ENCODE results near the gene TMEM151B. TPM values are rescaled to one million over a fixed set of nuclear protein-coding genes. Genes with fewer than 3 reads are reported as not detected.

TMEM151B gene
- total RNA-seq, 1 donor from 2014 or later = not detected

GRCh38 chr6:44278774-44279697, 8.8 kb downstream of the TMEM151B start:
- DNase-seq (ENCODE audit: low read depth in 2 of 2) = no peak

- no peak for DNase-seq (ENCODE audit: low read depth in 2 of 2)
These were observed 13.9 kb downstream of the TMEM151B start for GRCh38 chr6:44284121-44284520.

- DNase-seq (ENCODE audit: low read depth in 2 of 2) = no peak
These were observed 14.6 kb downstream of the TMEM151B start for GRCh38 chr6:44284867-44285266.

- DNase-seq (ENCODE audit: low read depth in 2 of 2) = peak in 1 of 2 donors; percentile 32
These were observed 15.5 kb downstream of the TMEM151B start for GRCh38 chr6:44285552-44286284.

- no peak for DNase-seq (ENCODE audit: low read depth in 2 of 2)
These were observed 16.0 kb downstream of the TMEM151B start for GRCh38 chr6:44286285-44286565.

GRCh38 chr6:44286747-44287146, 16.5 kb downstream of the TMEM151B start:
- no peak for DNase-seq (ENCODE audit: low read depth in 2 of 2)

GRCh38 chr6:44289726-44290260, 19.5 kb downstream of the TMEM151B start:
- DNase-seq (ENCODE audit: low read depth in 2 of 2) = no peak

GRCh38 chr6:44291841-44292240, 21.6 kb downstream of the TMEM151B start:
- no peak for DNase-seq (ENCODE audit: low read depth in 2 of 2)

GRCh38 chr6:44292661-44293365, 22.6 kb downstream of the TMEM151B start:
- no peak for DNase-seq (ENCODE audit: low read depth in 2 of 2)

GRCh38 chr6:44294832-44295791, 24.9 kb downstream of the TMEM151B start:
- no peak for DNase-seq (ENCODE audit: low read depth in 2 of 2)

GRCh38 chr6:44297063-44298038, 27.1 kb downstream of the TMEM151B start:
- peak in 1 of 2 donors; percentile 38 for DNase-seq (ENCODE audit: low read depth in 2 of 2)

- no peak for DNase-seq (ENCODE audit: low read depth in 2 of 2)
These were observed 28.0 kb downstream of the TMEM151B start for GRCh38 chr6:44298055-44298803.

GRCh38 chr6:44298864-44299263, 28.6 kb downstream of the TMEM151B start:
- no peak for DNase-seq (ENCODE audit: low read depth in 2 of 2)

GRCh38 chr6:44300292-44300823, 30.1 kb downstream of the TMEM151B start:
- no peak for DNase-seq (ENCODE audit: low read depth in 2 of 2)

- no peak for DNase-seq (ENCODE audit: low read depth in 2 of 2)
These were observed 30.9 kb downstream of the TMEM151B start for GRCh38 chr6:44301106-44301505.

- DNase-seq (ENCODE audit: low read depth in 2 of 2) = no peak
These were observed 31.7 kb downstream of the TMEM151B start for GRCh38 chr6:44301782-44302564.

GRCh38 chr6:44302856-44303255, 32.6 kb downstream of the TMEM151B start:
- no peak for DNase-seq (ENCODE audit: low read depth in 2 of 2)

- DNase-seq (ENCODE audit: low read depth in 2 of 2) = no peak
These were observed 33.6 kb downstream of the TMEM151B start for GRCh38 chr6:44303842-44304241.

Measured in dermis microvascular lymphatic vessel endothelial cell (primary cell).